Uterus (tissue), 2 donors: Measurements from ENCODE around the gene FIBCD1.

Experiments
- CTCF ChIP-seq, 4 experiments: fragments of 200-600 bp in 2 of 4; fragments of 450-650 bp in 2 of 4; sonication (generic) in 2 of 4; IDR thresholded peaks; one replicate each; pipeline ENCODE4 v1.5.1; 2016 to 2019; ENCODE audit warnings: antibody characterized with exemption in 4 of 4, mild to moderate bottlenecking in 2 of 4, moderate library complexity in 1 of 4
- POLR2A ChIP-seq, 2 donors: fragments of 450-650 bp; IDR thresholded peaks; one replicate each; pipeline ENCODE4 v1.6.1; 2016; ENCODE audit warnings: antibody characterized with exemption in 2 of 2, mild to moderate bottlenecking in 1 of 2, moderate library complexity in 1 of 2

- TF ChIP-seq CTCF (IDR thresholded peaks at IDR 0.05), result no peak
- no peak for TF ChIP-seq POLR2A (IDR thresholded peaks at IDR 0.05)
Observed at GRCh38 chr9:130983970-130984369, 44.9 kb upstream of the FIBCD1 start.
